G401.6 (cell line): ENCODE measurements around the gene PFN3.

Source experiments
- FAIRE-seq: peaks from 2 replicates; lab custom pipeline; 2012; peaks lifted over from hg19 to GRCh38; lab: Jason Lieb, UNC

The PFN3 gene

GRCh38 chr5:177359451-177359851 is 41.0 kb downstream of the PFN3 start:
- no peak for FAIRE-seq

- no peak for FAIRE-seq
Observed at GRCh38 chr5:177358370-177358819, 42.1 kb downstream of the PFN3 start.

GRCh38 chr5:177357459-177358351 is 42.8 kb downstream of the PFN3 start, which contains the start of gene RGS14:
TSS of gene RGS14 (plus strand) at chr5:177357924. CDS start at chr5:177358025, 101 bp downstream.
- no peak for FAIRE-seq

- no peak for FAIRE-seq
Observed at GRCh38 chr5:177357146-177357458, 43.4 kb downstream of the PFN3 start.

- no peak for FAIRE-seq
Observed at GRCh38 chr5:177356746-177357145, 43.7 kb downstream of the PFN3 start.

GRCh38 chr5:177355868-177356168 is 44.6 kb downstream of the PFN3 start:
- FAIRE-seq, result no peak

- no peak for FAIRE-seq
Observed at GRCh38 chr5:177355162-177355867, 45.1 kb downstream of the PFN3 start.

GRCh38 chr5:177354711-177355110 is 45.8 kb downstream of the PFN3 start:
- FAIRE-seq, result no peak

GRCh38 chr5:177354256-177354655 is 46.2 kb downstream of the PFN3 start:
- FAIRE-seq, result no peak

- FAIRE-seq, result no peak
Observed at GRCh38 chr5:177353093-177353492, 47.4 kb downstream of the PFN3 start.

- peak; percentile 84 for FAIRE-seq
Observed at GRCh38 chr5:177351392-177352329, 48.8 kb downstream of the PFN3 start, which contains the start of gene LMAN2. TSS of gene LMAN2 (minus strand) at chr5:177351668. CDS start at chr5:177351647, 21 bp downstream.

- FAIRE-seq, result no peak
Observed at GRCh38 chr5:177350776-177351391, 49.6 kb downstream of the PFN3 start.
